ENCODE measurements around the gene ITGB2. TPM values are rescaled to one million over a fixed set of nuclear protein-coding genes. Genes with fewer than 3 reads are reported as not detected.

Gene ITGB2
- total and polyA plus RNA-seq, 8 donors, result 7.7 to 404 (median 11.2) TPM

DNA sequence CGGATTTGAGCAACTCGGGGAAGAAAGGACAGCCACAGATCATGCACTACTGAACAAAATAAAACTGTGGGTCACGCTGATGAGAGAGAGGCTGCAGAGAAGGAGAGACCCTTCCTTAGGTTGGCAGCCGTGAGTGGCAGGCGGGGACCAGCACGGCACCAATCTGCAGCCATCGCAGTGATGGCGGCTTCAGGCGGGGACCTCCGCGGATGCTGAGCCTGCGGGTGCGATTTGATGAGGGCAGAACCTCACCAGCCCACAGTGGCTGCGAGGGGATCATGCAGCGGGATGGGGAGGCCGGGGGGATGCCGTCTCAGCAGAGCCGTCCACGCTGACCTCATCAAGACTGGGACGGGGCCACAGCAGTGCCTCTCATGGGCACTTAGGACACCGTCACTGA is 11.8 kb downstream of the ITGB2 start:
- TF ChIP-seq CTCF (IDR thresholded peaks at IDR 0.05), result no peak
- Histone ChIP-seq H3K27ac (peak overlapping the region in 1 of 2 donors; percentile 83), H3K4me1 (peaks cover 16 to 93% of the 10 kb centered on the region in 2 donors), H3K27me3 (no peaks in the 10 kb centered on the region), H3K4me3 (no peak overlapping the region), H3K9me3 (no peaks in the 10 kb centered on the region), H3K36me3 (peaks cover 0 to 46% of the 10 kb centered on the region in 2 donors)
- DNase-seq (peak in 1 of 4 donors; percentile 75), ATAC-seq (no peak)
- intact Hi-C loops (cut with DNase I), result no loop called here

GRCh38 chr21:44907966-44908895 is 12.5 kb downstream of the ITGB2 start:
- no peaks in the 10 kb centered on the region for H3K9me3 ChIP-seq
- ATAC-seq (peak; percentile 33), DNase-seq (peak in 2 of 4 donors; percentile 81 to 93)
- no peaks in the 10 kb centered on the region for H3K27me3 ChIP-seq
- intact Hi-C loops (cut with DNase I), result no loop called here
- TF ChIP-seq CTCF (IDR thresholded peaks at IDR 0.05), result no peak
- H3K4me3 ChIP-seq, result peak overlapping the region in 1 of 2 donors; percentile 23
- H3K27ac ChIP-seq, result peak overlapping the region; percentile 26 to 83
- peaks cover 0 to 53% of the 10 kb centered on the region in 2 donors for H3K36me3 ChIP-seq
- H3K4me1 ChIP-seq, result peaks cover 16 to 93% of the 10 kb centered on the region in 2 donors

GRCh38 chr21:44907225-44907965 is 13.3 kb downstream of the ITGB2 start:
- H3K27ac ChIP-seq, result peak overlapping the region; percentile 26 to 83
- H3K9me3 ChIP-seq, result no peaks in the 10 kb centered on the region
- peak overlapping the region in 1 of 2 donors; percentile 23 for H3K4me3 ChIP-seq
- no peak for TF ChIP-seq CTCF (IDR thresholded peaks at IDR 0.05)
- ATAC-seq (no peak), DNase-seq (peak in 1 of 4 donors; percentile 85)
- peaks cover 0 to 61% of the 10 kb centered on the region in 2 donors for H3K36me3 ChIP-seq
- peaks cover 16 to 96% of the 10 kb centered on the region in 2 donors for H3K4me1 ChIP-seq
- no peaks in the 10 kb centered on the region for H3K27me3 ChIP-seq
- intact Hi-C loops (cut with DNase I), result no loop called here

GRCh38 chr21:44905728-44906090 is 15.0 kb downstream of the ITGB2 start:
- ATAC-seq, result peak; percentile 46
- H3K9me3 ChIP-seq, result no peaks in the 10 kb centered on the region
- peak overlapping the region in 1 of 2 donors; percentile 48 for H3K27ac ChIP-seq
- no peak for TF ChIP-seq CTCF (IDR thresholded peaks at IDR 0.05)
- DNase-seq, result peak in 1 of 4 donors; percentile 87
- H3K27me3 ChIP-seq, result no peaks in the 10 kb centered on the region
- H3K4me1 ChIP-seq, result peaks cover 10 to 79% of the 10 kb centered on the region in 2 donors
- H3K36me3 ChIP-seq, result peaks cover 0 to 78% of the 10 kb centered on the region in 2 donors
- intact Hi-C loops (cut with DNase I), result no loop called here
- H3K4me3 ChIP-seq, result no peak overlapping the region

All from left lung (tissue), 10 donors.